B cell (primary cell): ENCODE measurements around the gene VAMP4. TPM values are rescaled to one million over a fixed set of nuclear protein-coding genes. Genes with fewer than 3 reads are reported as not detected.
A peak's percentile ranks its signal among the peaks of the same experiment; 100 is the strongest.

ENCODE experiments used
- ATAC-seq: fragments of 200-7000 bp; cut with Tn5 transposase; one replicate; pipeline ENCODE4 v1.10.0; 2021; ENCODE audit warnings: low read depth, mild to moderate bottlenecking, moderate number of reproducible peaks, moderate library complexity
- CTCF ChIA-PET: fragments of 350-600 bp; sonication (Branson Sonifier 250); formaldehyde crosslinking; loops from one replicate; lab custom pipeline; 2021; ENCODE audit warnings: antibody characterized with exemption, inconsistent platforms; lab: Charles Lee
- POLR2A ChIA-PET: fragments of 350-600 bp; sonication (Branson Sonifier 250); formaldehyde crosslinking; loops from one replicate; lab custom pipeline; 2021; ENCODE audit warnings: antibody characterized with exemption; lab: Charles Lee
- DNase-seq: peaks from one replicate; pipeline ENCODE4 v3.0.0; 2013
- H2AFZ ChIP-seq: 2 replicates; pipeline ENCODE4 v1.6.1; 2012; ENCODE audit warnings: mild to moderate bottlenecking, low read depth, low read length; ENCODE audit not compliant: insufficient read depth, poor library complexity, severe bottlenecking
- H3K27ac ChIP-seq, 2 donors: 1 replicate in 1 of 2; 2 replicates in 1 of 2; pipeline ENCODE4 v1.5.1; 2012 to 2013; ENCODE audit warnings: low read length in 2 of 2, mild to moderate bottlenecking in 2 of 2, moderate library complexity in 1 of 2
- H3K27me3 ChIP-seq, 4 experiments: fragments of 200-600 bp in 1 of 4; sonication (generic) in 1 of 4; replicated peaks in 1 of 4; 1 replicate in 2 of 4; 2 replicates in 2 of 4; pipeline versions ENCODE4 v1.6.1 to v1.7.0; 2013 to 2016; ENCODE audit warnings: low read length in 3 of 4, mild to moderate bottlenecking in 2 of 4, mixed read lengths in 1 of 4, moderate library complexity in 1 of 4; ENCODE audit not compliant: insufficient read depth in 4 of 4, control insufficient read depth in 3 of 4; ENCODE audit errors: control extremely low read depth in 1 of 4
- H3K36me3 ChIP-seq, 2 experiments: replicated peaks in 1 of 2; 1 replicate in 1 of 2; 2 replicates in 1 of 2; pipeline versions ENCODE4 v1.6.1 to v1.7.1; 2013; ENCODE audit warnings: low read length in 1 of 2; ENCODE audit not compliant: insufficient read depth in 2 of 2, control insufficient read depth in 1 of 2; ENCODE audit errors: control extremely low read depth in 1 of 2, extremely low read depth in 1 of 2
- H3K4me1 ChIP-seq, 2 donors: fragments of 200-600 bp in 1 of 2; sonication (generic) in 1 of 2; 1 replicate in 1 of 2; 2 replicates in 1 of 2; pipeline versions ENCODE4 v1.5.1 to v1.6.1; 2013 to 2017; ENCODE audit warnings: low read length in 2 of 2; ENCODE audit not compliant: control insufficient read depth in 2 of 2, insufficient read depth in 2 of 2
- H3K4me2 ChIP-seq: replicated peaks from 2 replicates; pipeline ENCODE3; 2012; ENCODE audit warnings: mild to moderate bottlenecking, low read depth, low read length; ENCODE audit not compliant: poor library complexity, severe bottlenecking
- H3K4me3 ChIP-seq, 5 experiments: fragments of 200-600 bp in 1 of 5; sonication (generic) in 1 of 5; 1 replicate in 3 of 5; 2 replicates in 2 of 5; pipeline versions ENCODE4 v1.5.1 to v1.7.0; 2011 to 2016; ENCODE audit warnings: low read length in 4 of 5, mild to moderate bottlenecking in 4 of 5, low read depth in 2 of 5, control low read depth in 1 of 5, moderate library complexity in 1 of 5; ENCODE audit not compliant: insufficient read depth in 1 of 5; ENCODE audit errors: control extremely low read depth in 1 of 5, extremely low read depth in 1 of 5
- H3K79me2 ChIP-seq: fragments of 200-600 bp; sonication (generic); one replicate; pipeline ENCODE4 v1.6.0; 2016; ENCODE audit warnings: low read length; ENCODE audit not compliant: control insufficient read depth, insufficient read depth
- H3K9ac ChIP-seq: fragments of 200-600 bp; sonication (generic); 2 replicates; pipeline ENCODE4 v1.6.1; 2017; ENCODE audit warnings: mild to moderate bottlenecking, low read length, moderate library complexity
- H3K9me3 ChIP-seq, 3 donors: one replicate each; pipeline versions ENCODE4 v1.6.1 to v1.7.1; 2013; ENCODE audit warnings: low read length in 2 of 3; ENCODE audit not compliant: control insufficient read depth in 2 of 3, insufficient read depth in 1 of 3; ENCODE audit errors: control extremely low read depth in 1 of 3
- H4K20me1 ChIP-seq: 2 replicates; pipeline ENCODE4 v1.6.0; 2012; ENCODE audit warnings: mild to moderate bottlenecking, low read length; ENCODE audit not compliant: insufficient read depth, control insufficient read depth, poor library complexity, severe bottlenecking
- H3K27ac Mint-ChIP-seq: one replicate; pipeline ENCODE4 v1.8.0; 2021; ENCODE audit warnings: mixed read lengths
- H3K27me3 Mint-ChIP-seq: one replicate; pipeline ENCODE4 v1.8.0; 2021; ENCODE audit warnings: mixed read lengths
- H3K4me1 Mint-ChIP-seq: one replicate; pipeline ENCODE4 v1.8.0; 2021; ENCODE audit warnings: mixed read lengths
- H3K4me3 Mint-ChIP-seq: one replicate; pipeline ENCODE4 v1.8.0; 2021; ENCODE audit warnings: mixed read lengths
- H3K9me3 Mint-ChIP-seq: one replicate; pipeline ENCODE4 v1.8.0; 2022; ENCODE audit warnings: mixed read lengths; ENCODE audit not compliant: insufficient read depth
- CTCF ChIP-seq: fragments of 200-600 bp; IDR thresholded peaks from one replicate; pipeline ENCODE4 v1.8.0; 2022; ENCODE audit warnings: antibody characterized with exemption, mild to moderate bottlenecking
- EZH2 ChIP-seq: IDR thresholded peaks from 2 replicates; pipeline ENCODE4 v1.6.1; 2012; ENCODE audit warnings: borderline replicate concordance, low read depth, mild to moderate bottlenecking, moderate library complexity, low read length; ENCODE audit not compliant: insufficient read depth, poor library complexity, severe bottlenecking
- WGBS: methylation state at CpG from one replicate; pipeline ENCODE4 v1.1.5; 2013; ENCODE audit warnings: missing lambda C conversion rate; ENCODE audit not compliant: insufficient coverage; 5-methylcytosine and 5-hydroxymethylcytosine counted together
- intact Hi-C: fragments of 100-400 bp; cut with micrococcal nuclease; formaldehyde crosslinking; loops from one replicate; pipeline ENCODE4 v1.10.0; 2022
- polyA plus RNA-seq: library from polyadenylated mRNA; depleted of rRNA; stranded (reverse); fragments of >200 nt; gene quantifications from 2 replicates; pipeline ENCODE4 v1.2.3, GENCODE V29; 2012
- total RNA-seq, 2 donors: library from RNA; stranded (reverse); fragments of 120-200 nt in 1 of 2; gene quantifications; 1 replicate in 1 of 2; 2 replicates in 1 of 2; pipeline versions ENCODE4 v1.2.3 to v1.2.4, GENCODE V29; 2013 to 2022

VAMP4 gene
- total and polyA plus RNA-seq, 2 donors (not counting 1 experiment from before 2014, with no cell fraction given) = 11.6 to 21.8 TPM

- peaks cover 39% of the 10 kb centered on the region for H3K79me2 ChIP-seq
- DNase-seq = peak; percentile 99
- ChIA-PET CTCF (interaction anchor here (0.6 to 2.2 kb wide), 6 partner anchors 15 to 296 kb away, joined by 3 to 12 read pairs (median 3); partner anchors contain the start of genes DNM3 and PRRC2C), POLR2A (interaction anchor here (0.5 to 2.4 kb wide), 6 partner anchors 9 to 944 kb away, joined by 3 to 29 read pairs (median 4); partner anchors contain the start of genes PRRC2C and VAMP4)
- no peaks in the 10 kb centered on the region for H3K27me3 ChIP-seq
- H3K36me3 ChIP-seq = peaks cover 0 to 24% of the 10 kb centered on the region in 2 experiments
- peak within 1 kb of the TSS; percentile 94 for H3K27ac Mint-ChIP-seq
- H3K27ac ChIP-seq = peak within 1 kb of the TSS; percentile 71 to 81
- intact Hi-C loops = loop anchor here (1.0 to 5.0 kb wide), 6 partner anchors 39 to 751 kb away; partner anchors contain the start of genes DNM3, FMO4, PIGC and VAMP4
- peak within 1 kb of the TSS; percentile 82 to 100 (median 89) for H3K4me3 ChIP-seq
- peak within 1 kb of the TSS; percentile 96 for H3K4me3 Mint-ChIP-seq
- H4K20me1 ChIP-seq = peaks cover 7% of the 10 kb centered on the region
- peaks cover 44% of the 10 kb centered on the region for H3K4me1 Mint-ChIP-seq
- no peak for TF ChIP-seq EZH2
- H2AFZ ChIP-seq = peak within 1 kb of the TSS; percentile 91
- peaks cover 26 to 32% of the 10 kb centered on the region in 2 donors for H3K4me1 ChIP-seq
- H3K27me3 Mint-ChIP-seq = peaks cover 8% of the 10 kb centered on the region
- under 1% methylated on average over 57 of the region's 57 CpGs for WGBS
- H3K9me3 Mint-ChIP-seq = no peaks in the 10 kb centered on the region
- H3K4me2 ChIP-seq = peak within 1 kb of the TSS; percentile 89
- peak; percentile 91 for ATAC-seq
- peak within 1 kb of the TSS; percentile 80 for H3K9ac ChIP-seq
- no peaks in the 10 kb centered on the region for H3K9me3 ChIP-seq
Observed at GRCh38 chr1:171781176-171781875, 39.5 kb upstream of the VAMP4 start, which contains the start of gene METTL13. Gene METTL13 (plus strand): TSS chr1:171781660. CDS start chr1:171781968, 308 bp downstream.

GRCh38 chr1:171780583-171781175 lies 38.8 kb upstream of the VAMP4 start:
- POLR2A ChIA-PET = interaction anchor here (0.6 to 2.4 kb wide), 6 partner anchors 18 to 945 kb away, joined by 3 to 29 read pairs (median 4); partner anchors contain the start of genes PRRC2C and VAMP4
- Mint-ChIP-seq H3K27ac (peak overlapping the region; percentile 94), H3K4me3 (peak overlapping the region; percentile 96), H3K9me3 (no peaks in the 10 kb centered on the region), H3K27me3 (peaks cover 11% of the 10 kb centered on the region), H3K4me1 (peaks cover 44% of the 10 kb centered on the region)
- H3K4me1 ChIP-seq = peaks cover 26 to 32% of the 10 kb centered on the region in 2 donors
- TF ChIP-seq CTCF = no peak
- no peak for TF ChIP-seq EZH2
- H4K20me1 ChIP-seq = peaks cover 2% of the 10 kb centered on the region
- 45% methylated on average over 2 of the region's 11 CpGs for WGBS
- H3K4me2 ChIP-seq = peak overlapping the region; percentile 64
- intact Hi-C loops = loop anchor here (1.0 to 5.0 kb wide), 6 partner anchors 38 to 752 kb away; partner anchors contain the start of genes DNM3, FMO4, PIGC and VAMP4
- DNase-seq = no peak
- peaks cover 0 to 18% of the 10 kb centered on the region in 2 experiments for H3K36me3 ChIP-seq
- H3K9ac ChIP-seq = peak overlapping the region; percentile 53
- peak overlapping the region; percentile 59 to 95 (median 89) for H3K4me3 ChIP-seq
- CTCF ChIA-PET = interaction anchor here (1.0 to 1.4 kb wide), 3 partner anchors 14 to 296 kb away, joined by 3 to 4 read pairs (median 3); partner anchors contain the start of gene PRRC2C
- no peak for ATAC-seq
- no peaks in the 10 kb centered on the region for H3K9me3 ChIP-seq
- peak overlapping the region; percentile 71 to 73 for H3K27ac ChIP-seq
- H3K79me2 ChIP-seq = peaks cover 34% of the 10 kb centered on the region
- H2AFZ ChIP-seq = peak overlapping the region; percentile 62
- H3K27me3 ChIP-seq = no peaks in the 10 kb centered on the region
